ENCODE measurements around the gene NMNAT3. TPM values are rescaled to one million over a fixed set of nuclear protein-coding genes. Genes with fewer than 3 reads are reported as not detected.

The NMNAT3 gene
- total RNA-seq, 2 donors from 2014 or later: 2.7 to 7.3 TPM

DNA sequence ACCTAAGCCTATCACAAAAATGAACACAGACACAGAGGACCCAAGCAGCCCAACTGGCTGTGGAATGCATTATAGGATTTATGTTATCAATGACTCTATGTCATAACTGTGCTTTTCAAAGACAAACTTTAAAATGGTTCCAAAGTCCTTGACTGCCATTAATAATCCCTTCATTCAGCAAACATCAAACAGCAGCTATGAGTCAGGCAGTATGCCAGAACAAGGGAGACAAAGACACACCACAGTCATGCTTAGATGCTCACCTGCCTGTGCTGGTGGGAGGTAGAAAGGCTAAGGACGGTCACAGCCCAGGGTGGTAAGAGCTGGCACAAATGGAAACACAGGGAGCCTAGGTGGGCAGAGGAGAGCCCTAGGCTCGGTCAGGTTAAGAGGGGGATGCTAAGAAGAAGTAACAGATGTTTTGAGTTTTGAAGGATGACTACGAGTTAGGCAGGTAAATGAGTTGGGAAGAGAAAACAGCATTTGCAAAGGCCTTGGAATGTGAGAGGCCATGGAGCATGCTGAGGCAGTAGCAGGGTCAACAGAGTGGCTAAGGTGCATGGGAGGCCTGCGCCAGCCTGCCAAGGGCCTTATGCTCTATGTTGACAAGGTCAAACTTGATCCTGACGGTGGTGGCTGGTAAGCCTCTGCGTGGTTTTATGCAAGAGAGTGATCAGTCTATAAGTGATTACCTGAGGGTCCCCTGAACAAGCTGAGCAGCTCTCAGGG is 23.0 kb downstream of the NMNAT3 start:
- ATAC-seq (no peak), DNase-seq (ENCODE audit: low spot score in 2 of 2) (no peak)
- Mint-ChIP-seq H3K36me3 (no peaks in the 10 kb centered on the region), H3K9me3 (no peaks in the 10 kb centered on the region), H3K27ac (peak overlapping the region in 1 of 2 donors; percentile 45)

DNA sequence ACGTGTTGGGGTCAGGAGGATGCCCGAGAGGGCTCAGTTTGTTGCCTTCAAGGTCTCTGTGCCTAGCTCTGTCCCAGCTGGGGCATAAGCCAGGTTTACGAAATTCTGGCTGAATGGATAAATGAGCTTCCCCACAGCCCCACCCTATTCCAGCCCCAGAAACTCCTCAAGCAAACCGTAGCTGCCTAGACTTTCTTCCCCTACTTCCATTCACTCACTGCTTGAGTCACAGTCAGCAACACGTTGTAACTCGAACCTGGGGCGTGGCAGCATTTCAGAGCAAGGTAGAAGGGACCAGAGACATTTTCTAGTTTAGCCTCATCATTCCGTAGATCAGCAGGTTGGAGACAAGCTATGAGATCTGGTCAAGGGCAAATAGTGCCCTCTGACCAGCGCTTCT is 24.2 kb downstream of the NMNAT3 start:
- no peak for DNase-seq (ENCODE audit: low spot score in 2 of 2)
- no peak for ATAC-seq
- H3K9me3 Mint-ChIP-seq: no peaks in the 10 kb centered on the region
- H3K36me3 Mint-ChIP-seq: no peaks in the 10 kb centered on the region
- no peak overlapping the region for H3K27ac Mint-ChIP-seq

DNA sequence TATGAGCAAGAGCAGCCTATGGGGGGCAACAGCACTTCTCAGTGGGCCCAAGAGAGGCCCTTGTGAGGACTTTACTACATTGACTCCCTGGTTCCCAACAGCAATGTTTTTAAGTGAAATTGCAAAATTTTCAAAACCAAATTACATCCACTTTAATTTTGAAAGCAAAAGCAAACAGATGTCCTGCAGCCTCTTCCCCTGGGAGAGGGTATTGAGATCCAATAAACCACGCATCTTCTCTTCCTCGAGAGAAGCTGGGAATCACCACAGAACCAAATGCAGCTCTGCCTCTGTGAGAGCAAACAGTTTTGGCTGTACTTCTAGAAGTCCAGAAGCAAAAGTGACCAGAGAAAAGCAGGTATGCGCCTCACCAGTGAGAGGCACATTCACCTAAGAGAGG is 25.2 kb downstream of the NMNAT3 start:
- H3K9me3 Mint-ChIP-seq: no peaks in the 10 kb centered on the region
- DNase-seq (ENCODE audit: low spot score in 2 of 2): no peak
- ATAC-seq: no peak
- no peaks in the 10 kb centered on the region for H3K36me3 Mint-ChIP-seq
- H3K27ac Mint-ChIP-seq: no peak overlapping the region

DNA sequence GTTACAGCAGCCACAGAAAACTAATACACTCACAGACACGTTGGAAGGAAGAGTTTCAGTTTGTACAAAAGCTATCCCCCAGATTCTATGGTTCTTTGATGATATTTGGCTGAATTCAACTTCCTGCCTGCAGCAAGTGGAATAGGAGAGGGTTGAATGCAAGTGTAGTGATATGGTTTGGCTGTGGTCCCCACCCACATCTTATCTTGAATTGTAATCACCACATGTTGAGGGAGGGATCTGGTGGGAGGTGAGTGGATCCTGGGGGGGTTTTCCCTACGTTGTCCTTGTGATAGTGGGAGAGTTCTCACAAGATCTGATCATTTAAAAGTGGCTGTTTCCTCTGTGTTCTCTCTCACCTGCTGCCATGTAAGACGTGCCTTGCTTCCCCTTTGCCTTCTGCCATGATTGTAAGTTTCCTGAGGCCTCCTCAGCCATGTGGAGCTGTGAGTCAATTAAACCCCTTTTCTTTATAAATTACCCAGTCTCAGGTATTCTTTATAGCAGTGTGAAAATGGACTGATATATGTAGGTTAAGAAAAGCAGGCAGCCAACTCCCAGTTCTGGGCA is 29.8 kb downstream of the NMNAT3 start:
- peaks cover 0 to 6% of the 10 kb centered on the region in 2 donors for H3K9me3 Mint-ChIP-seq
- H3K27ac Mint-ChIP-seq: peak overlapping the region in 1 of 2 donors; percentile 17
- no peak for ATAC-seq
- DNase-seq (ENCODE audit: low spot score in 2 of 2): no peak
- H3K36me3 Mint-ChIP-seq: peaks cover 0 to 8% of the 10 kb centered on the region in 2 donors

DNA sequence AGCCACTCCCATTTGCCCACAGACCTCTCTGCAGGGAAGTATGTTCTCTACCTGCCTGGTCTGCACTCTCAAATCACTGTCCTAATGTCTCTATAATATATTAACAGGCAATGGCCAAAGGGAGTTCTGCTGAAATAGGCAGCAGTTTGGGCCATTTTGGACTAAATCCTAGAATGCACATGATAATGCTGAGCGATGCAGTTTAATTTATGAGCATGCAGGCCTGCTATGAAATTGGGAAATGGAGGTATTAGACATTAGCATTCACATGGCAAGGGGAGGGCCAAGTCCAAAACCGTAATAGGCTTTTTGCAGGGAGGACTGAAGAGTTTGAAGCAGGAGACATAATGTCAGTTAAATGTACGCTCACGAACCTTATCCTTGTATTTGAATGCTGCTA is 31.3 kb downstream of the NMNAT3 start:
- H3K9me3 Mint-ChIP-seq: peaks cover 0 to 6% of the 10 kb centered on the region in 2 donors
- H3K27ac Mint-ChIP-seq: no peak overlapping the region
- DNase-seq (ENCODE audit: low spot score in 2 of 2) (no peak), ATAC-seq (no peak)
- H3K36me3 Mint-ChIP-seq: peaks cover 0 to 8% of the 10 kb centered on the region in 2 donors

DNA sequence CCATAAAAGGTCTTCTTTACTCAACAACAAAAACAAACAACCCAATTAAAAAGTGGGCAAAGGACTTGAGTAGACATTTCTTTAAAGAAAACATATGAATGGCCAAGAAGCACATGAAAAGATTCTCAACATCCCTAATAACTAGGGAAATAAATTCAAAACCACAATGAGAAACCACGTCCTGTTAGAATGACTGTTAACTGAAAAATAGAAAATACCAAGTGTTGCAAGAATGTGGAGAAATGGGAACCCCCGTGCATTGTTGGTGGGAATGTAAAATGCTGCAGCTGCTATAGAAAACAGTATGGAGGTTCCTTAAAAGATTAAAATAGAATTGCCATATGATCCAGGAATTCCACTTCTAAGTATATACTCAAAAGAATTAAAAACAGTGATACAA is 34.8 kb downstream of the NMNAT3 start:
- DNase-seq (ENCODE audit: low spot score in 2 of 2) (no peak), ATAC-seq (no peak)
- peaks cover 0 to 8% of the 10 kb centered on the region in 2 donors for H3K36me3 Mint-ChIP-seq
- H3K27ac Mint-ChIP-seq: no peak overlapping the region
- peaks cover 0 to 6% of the 10 kb centered on the region in 2 donors for H3K9me3 Mint-ChIP-seq

DNA sequence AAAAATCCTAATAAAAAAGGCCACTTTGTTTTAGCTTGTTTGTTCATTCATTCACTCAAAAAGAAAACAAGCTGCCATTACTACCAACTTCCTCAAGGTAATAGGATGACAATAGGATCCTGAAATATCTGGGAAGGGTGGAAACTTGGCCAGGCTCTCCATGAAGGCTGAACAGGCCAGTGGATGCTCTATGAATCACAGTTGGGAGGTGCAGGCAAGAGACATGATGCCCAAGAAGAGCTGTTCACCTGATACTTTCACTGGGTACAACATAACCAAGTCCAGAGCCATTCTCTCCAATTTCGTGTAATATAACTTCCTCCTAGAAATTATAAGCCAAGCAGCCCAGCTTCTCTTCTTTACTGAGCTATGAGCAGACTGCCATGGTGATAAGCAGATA is 37.3 kb downstream of the NMNAT3 start:
- Mint-ChIP-seq H3K36me3 (peaks cover 0 to 8% of the 10 kb centered on the region in 2 donors), H3K27ac (no peak overlapping the region), H3K9me3 (peaks cover 0 to 3% of the 10 kb centered on the region in 2 donors)
- ATAC-seq (no peak), DNase-seq (ENCODE audit: low spot score in 2 of 2) (no peak)

DNA sequence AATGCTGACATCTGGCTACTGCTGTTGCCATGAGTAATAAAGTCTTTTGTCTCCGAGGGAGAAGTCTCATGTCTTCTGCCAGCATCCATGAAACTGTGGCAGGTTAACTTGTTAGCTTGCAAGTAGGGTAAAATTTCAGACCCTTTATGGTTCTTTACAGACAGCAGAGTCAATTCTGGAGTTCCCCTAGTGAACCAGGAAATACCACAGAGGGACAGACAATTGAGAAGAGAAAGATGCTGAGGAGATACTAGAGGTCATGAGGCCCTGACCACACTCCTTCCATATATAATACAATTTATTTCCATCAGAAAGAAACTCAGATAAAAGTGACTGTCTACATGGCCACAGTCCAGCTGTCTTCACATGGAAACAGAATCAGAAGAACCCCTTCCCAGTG is 38.1 kb downstream of the NMNAT3 start:
- peaks cover 0 to 4% of the 10 kb centered on the region in 2 donors for H3K36me3 Mint-ChIP-seq
- DNase-seq (ENCODE audit: low spot score in 2 of 2): no peak
- H3K9me3 Mint-ChIP-seq: no peaks in the 10 kb centered on the region
- H3K27ac Mint-ChIP-seq: no peak overlapping the region
- ATAC-seq: no peak

DNA sequence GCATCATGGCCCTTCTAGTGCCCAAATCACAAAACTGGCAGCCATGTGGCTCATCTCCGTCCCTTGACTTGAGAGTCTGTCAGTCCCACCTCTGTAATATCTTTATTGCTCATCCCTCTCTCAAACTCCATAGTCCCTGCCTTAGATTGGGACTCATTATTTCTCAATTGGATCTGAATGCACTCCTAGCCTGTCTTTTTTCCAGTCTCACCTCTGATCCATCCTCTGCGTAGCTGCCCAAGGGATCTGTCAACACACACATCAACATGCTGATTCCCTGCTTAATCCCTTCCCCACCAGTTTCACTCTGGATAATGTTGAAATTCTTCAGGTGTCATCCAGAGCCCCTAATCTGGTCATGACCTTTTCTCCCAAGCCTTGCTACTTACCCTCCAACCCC is 39.3 kb downstream of the NMNAT3 start:
- Mint-ChIP-seq H3K36me3 (peaks cover 0 to 5% of the 10 kb centered on the region in 2 donors), H3K27ac (no peak overlapping the region), H3K9me3 (no peaks in the 10 kb centered on the region)
- ATAC-seq: no peak
- no peak for DNase-seq (ENCODE audit: low spot score in 2 of 2)

DNA sequence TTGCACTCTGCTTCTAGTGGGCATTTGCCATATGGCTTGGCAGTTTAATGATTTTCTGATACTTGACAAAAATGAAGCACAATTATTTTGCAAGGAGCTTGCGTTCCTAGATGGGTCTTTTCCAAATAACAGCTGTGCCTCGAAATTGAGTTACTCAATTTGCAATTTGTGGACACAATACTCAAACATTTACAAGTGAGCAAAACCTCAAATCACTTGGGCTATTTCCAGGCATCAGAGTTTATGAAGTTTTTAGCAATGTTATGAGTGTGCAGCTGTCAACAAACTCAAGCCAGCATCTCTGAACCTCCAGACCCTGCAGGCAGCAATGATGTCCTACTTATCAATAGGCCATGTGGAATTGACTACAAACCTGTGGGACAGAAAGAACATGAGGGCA is 41.3 kb downstream of the NMNAT3 start:
- Mint-ChIP-seq H3K36me3 (peaks cover 0 to 5% of the 10 kb centered on the region in 2 donors), H3K9me3 (no peaks in the 10 kb centered on the region), H3K27ac (no peak overlapping the region)
- no peak for DNase-seq (ENCODE audit: low spot score in 2 of 2)
- ATAC-seq: no peak

DNA sequence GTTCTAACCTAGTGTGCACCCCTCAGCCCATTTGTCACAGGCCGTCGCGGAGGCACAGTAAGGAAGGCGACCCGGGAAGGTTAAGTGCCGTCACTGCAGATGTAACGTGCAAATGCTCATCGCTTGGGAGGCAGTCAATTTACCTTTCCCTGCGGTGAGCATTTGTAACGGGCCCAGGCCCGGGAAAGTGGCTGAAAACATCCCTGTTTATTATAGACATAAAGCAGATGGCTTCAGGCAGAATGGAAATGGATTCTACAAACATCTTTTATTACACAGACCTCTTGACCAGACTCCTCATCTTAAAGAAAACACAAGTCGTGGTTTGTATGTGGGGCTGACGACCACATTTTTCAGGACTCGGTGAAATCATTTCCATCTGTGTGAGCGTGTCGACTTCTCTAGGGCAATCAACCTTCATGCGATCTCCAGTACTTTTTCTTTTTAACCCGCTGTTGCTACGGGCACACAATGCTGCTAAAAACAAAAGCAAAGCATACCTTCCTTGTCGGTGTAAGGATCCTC is 43.6 kb downstream of the NMNAT3 start:
- no peaks in the 10 kb centered on the region for H3K9me3 Mint-ChIP-seq
- DNase-seq (ENCODE audit: low spot score in 2 of 2): no peak
- no peak overlapping the region for H3K27ac Mint-ChIP-seq
- no peak for ATAC-seq
- peaks cover 0 to 5% of the 10 kb centered on the region in 2 donors for H3K36me3 Mint-ChIP-seq

DNA sequence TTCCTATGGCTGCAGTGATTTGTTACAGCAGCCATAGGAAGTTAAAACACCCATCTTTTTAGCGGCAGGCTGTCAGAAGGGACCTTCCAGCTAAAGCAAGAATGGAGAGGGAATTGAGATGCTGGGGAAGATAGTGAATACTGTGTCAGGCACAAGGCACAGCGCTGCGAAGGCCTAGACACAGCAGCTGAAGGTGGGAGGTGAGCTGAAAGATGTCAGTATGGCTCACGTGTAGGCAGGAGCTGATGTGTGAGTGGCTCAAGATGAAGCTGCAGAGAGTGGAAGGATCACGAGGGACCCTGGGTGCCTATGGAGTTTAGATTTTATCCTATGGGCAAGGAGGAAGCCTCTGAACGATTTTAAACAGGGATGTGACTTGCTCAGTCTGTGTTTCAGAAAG is 44.3 kb downstream of the NMNAT3 start:
- H3K27ac Mint-ChIP-seq: no peak overlapping the region
- DNase-seq (ENCODE audit: low spot score in 2 of 2) (no peak), ATAC-seq (no peak)
- H3K9me3 Mint-ChIP-seq: no peaks in the 10 kb centered on the region
- peaks cover 0 to 5% of the 10 kb centered on the region in 2 donors for H3K36me3 Mint-ChIP-seq

DNA sequence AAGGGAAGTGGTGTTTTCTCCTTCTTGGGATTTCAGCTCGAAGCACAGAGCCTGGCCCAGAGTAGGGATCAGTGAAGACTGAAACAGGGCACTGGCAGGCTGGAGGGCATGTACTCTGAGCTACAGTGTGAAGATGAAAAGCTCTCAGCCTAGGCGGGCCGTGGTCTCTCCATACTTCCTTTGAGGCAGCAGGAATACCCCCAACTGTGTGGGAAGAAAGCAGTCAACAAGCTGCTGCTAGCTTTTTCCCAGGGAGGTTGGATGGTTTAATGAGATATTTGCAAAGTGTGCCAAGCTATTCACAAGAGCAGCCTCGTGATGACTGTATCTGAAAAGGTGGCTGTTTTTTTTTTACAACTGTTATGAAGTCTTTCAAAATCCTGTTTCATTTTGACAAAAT is 47.2 kb downstream of the NMNAT3 start:
- no peak for DNase-seq (ENCODE audit: low spot score in 2 of 2)
- ATAC-seq: no peak
- no peak overlapping the region for H3K27ac Mint-ChIP-seq
- H3K9me3 Mint-ChIP-seq: no peaks in the 10 kb centered on the region
- peaks cover 0 to 5% of the 10 kb centered on the region in 2 donors for H3K36me3 Mint-ChIP-seq

DNA sequence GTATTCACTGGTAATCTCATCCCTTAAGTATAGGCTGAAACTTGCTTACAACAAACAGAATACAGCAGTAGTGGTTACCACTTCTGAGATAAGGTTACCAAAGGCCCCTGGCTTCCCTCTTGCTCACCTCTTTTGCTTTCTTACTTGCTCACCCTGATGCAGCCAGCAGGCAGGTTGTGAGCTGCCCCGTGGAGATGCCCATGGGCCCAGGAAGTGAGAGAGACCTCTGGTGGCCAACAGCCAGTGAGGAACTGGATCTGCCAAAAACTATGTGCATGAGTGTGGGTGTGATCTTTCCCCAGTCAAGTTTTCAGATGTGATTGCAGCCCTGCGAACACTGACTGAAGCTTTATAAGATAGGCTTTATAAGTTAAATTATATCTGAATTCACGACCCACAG is 48.7 kb downstream of the NMNAT3 start:
- H3K27ac Mint-ChIP-seq: no peak overlapping the region
- DNase-seq (ENCODE audit: low spot score in 2 of 2): peak in 1 of 2 donors; percentile 5
- H3K36me3 Mint-ChIP-seq: no peaks in the 10 kb centered on the region
- peak in 1 of 2 donors; percentile 77 for ATAC-seq
- H3K9me3 Mint-ChIP-seq: no peaks in the 10 kb centered on the region

DNA sequence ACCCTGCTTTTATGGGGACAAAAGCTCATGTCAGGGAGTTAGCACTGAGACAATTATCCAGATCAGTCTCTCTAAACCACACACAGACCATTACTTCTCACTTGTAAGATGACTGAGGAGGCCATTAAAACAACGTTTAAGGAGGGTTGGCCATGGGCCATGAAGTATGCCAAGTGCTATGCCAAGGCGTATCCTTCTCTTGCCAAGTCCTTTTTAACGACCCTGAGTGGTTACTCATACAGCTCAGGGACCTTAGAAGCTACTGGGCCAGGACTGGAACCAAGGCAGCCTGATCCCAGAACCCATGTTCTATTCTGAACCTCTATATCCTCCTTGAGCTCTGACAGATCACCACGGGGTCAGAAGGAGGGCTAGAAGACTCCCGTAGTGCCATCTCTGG is 50.0 kb downstream of the NMNAT3 start:
- H3K9me3 Mint-ChIP-seq: no peaks in the 10 kb centered on the region
- H3K36me3 Mint-ChIP-seq: no peaks in the 10 kb centered on the region
- H3K27ac Mint-ChIP-seq: no peak overlapping the region
- no peak for ATAC-seq
- DNase-seq (ENCODE audit: low spot score in 2 of 2): no peak

DNA sequence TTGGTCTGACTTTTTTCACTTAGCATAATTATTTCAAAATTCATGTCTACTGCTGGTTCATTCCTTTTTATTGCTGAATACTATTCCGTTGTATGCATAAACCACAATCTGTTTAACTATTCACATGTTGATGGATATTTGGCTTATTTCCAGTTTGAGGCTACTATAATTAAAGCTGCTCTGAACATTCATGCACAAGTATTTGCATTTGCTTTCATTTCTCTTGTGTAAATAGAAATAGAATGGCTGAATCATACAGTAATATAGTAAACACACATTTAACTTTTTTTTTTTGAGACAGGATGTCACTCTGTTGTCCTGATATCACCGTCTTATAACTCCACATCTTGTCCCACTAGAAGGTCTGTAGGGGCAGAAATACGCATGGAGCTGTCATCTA is 57.3 kb downstream of the NMNAT3 start:
- no peak for DNase-seq (ENCODE audit: low spot score in 2 of 2)
- peaks cover 3 to 4% of the 10 kb centered on the region in 2 donors for H3K9me3 Mint-ChIP-seq
- no peak overlapping the region for H3K27ac Mint-ChIP-seq
- no peak for ATAC-seq
- H3K36me3 Mint-ChIP-seq: no peaks in the 10 kb centered on the region

DNA sequence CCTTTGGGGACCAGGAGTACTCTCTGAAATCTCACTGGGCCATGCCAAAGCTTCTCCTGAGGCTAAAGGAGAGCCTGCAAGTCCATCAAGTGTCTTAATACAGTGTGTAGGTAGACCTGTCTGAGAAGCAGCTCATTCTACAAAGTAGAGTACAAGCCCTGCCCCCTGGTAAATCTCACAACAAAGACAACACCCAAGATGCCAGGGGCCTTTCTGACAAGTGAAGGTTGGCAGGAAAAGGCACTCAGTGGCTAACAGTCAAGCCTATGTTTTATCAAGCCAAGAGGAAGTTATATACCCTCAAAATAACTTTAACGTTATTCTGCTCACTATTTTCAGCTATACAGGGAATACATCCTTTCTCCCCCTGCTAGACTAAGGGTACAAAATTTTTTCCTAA is 58.3 kb downstream of the NMNAT3 start:
- no peak overlapping the region for H3K27ac Mint-ChIP-seq
- ATAC-seq: no peak
- H3K9me3 Mint-ChIP-seq: peaks cover 3 to 4% of the 10 kb centered on the region in 2 donors
- DNase-seq (ENCODE audit: low spot score in 2 of 2): no peak
- H3K36me3 Mint-ChIP-seq: no peaks in the 10 kb centered on the region
